ENCODE data around the gene FARSA.
"Not testable (repeated sequence)": the region's sequence is repeated elsewhere in the genome, so short reads cannot be mapped to it uniquely, and the experiment has no call there.

FARSA gene

DNA sequence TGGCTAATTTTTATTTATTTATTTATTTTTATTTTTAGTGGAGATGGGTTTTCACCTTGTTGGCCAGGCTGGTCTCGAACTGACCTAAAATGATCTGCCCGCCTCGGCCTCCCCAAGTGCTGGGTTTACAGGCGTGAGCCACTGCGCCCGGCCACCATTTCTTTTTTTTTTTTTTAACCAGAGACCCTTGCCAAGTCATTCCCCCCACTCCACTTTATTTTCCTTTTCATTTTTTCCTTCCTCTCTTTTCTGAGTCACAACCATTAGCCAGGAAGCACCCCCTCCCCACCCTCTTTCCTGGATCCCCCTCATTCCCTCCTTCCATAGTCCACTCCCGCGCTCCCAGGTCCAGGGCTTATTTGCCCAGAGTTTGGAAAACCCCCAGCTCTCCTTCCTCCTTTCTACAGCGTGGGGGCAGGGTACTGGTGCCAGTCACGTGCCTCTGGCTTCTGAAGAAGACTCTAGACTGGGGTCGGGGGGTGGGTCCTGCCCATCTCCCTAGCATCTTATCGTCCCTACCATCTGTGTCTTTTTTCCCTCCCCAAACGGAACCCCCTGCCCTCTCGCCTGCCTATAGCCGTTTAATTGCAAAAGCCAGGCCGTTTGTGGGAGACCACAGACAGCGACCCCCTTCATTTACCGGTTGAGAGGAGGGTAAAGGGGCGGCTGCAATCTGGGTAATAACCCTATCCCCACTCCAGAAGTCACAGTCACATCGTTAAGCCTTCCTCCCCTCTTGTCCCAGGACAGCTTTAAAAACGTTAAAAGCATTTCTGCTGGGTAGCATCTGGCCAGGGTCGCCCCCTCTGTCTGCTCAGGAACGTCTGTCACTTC lies 3.8 kb upstream of the FARSA start:
- DNase-seq: no peak

DNA sequence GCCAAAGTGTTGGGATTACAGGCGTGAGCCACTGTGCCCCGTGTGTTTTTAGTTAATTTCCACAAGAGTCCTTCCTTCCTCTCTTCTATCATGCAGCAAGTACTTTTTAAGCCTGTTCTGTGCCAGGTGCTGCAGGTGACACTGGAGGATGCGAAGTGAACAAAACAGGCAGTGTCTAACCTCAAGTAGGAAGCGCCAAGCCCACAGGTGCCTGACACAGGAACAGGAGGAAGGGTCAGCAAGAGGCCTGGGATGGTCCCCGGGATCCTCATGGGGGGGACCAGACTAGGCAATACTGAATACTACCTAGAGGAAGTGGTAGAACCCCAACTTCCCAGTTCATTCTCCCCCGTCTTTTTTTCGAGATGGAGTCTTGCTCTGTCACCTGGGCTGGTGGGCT lies 3.1 kb upstream of the FARSA start:
- DNase-seq: no peak

DNA sequence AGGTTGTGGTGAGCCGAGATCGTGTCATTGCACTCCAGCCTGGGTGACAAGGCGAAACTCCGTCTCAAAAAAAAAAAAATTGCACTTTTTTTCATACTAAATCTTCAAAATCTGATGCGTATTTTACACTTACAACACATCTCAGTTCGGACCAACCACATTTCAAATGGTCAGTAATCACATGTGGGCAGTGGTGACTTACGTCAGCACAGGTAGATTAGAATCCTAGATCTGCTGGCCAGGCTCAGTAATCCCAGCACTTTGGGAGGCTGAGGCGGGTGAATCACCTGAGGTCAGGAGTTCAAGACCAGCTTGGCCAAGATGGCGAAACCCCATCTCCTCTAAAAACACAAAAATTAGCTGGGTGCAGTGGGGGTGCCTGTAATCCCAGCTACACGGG lies 1.6 kb upstream of the FARSA start:
- no peak for DNase-seq

GRCh38 chr19:12932392-12933286 lies 872 bp downstream of the FARSA start:
- DNase-seq: no peak

DNA sequence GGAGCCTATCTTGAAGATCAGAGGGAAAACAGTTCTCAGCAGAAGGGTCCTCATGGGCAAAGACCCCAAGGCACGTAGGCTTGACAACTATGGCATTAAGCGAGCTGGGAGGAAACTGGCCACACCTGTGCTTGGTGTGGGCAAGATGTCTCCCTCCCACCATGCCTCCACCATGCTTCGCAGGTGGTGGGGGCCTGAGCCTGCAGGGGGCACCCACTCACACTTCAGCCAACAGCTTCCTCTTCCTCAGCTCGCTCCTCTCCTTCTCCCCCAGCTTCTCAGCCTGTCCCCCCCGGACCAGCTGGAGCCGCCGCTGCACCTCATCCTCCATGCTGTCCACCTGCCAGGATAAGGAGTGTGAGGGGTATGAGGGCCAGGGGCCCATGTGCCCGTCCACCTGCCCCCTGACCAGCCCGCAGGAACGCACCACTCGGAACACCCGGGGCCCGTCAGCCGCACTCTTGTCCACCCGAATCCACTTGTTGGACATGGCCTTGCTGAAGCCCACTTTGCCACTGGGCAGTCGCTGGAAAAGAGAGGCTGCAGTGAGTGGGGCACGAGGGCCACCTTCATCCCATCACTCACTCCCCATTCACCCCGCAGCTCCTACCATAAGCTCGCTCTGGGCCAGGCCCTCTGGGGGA lies 3.4 kb downstream of the FARSA start:
- DNase-seq: no peak

DNA sequence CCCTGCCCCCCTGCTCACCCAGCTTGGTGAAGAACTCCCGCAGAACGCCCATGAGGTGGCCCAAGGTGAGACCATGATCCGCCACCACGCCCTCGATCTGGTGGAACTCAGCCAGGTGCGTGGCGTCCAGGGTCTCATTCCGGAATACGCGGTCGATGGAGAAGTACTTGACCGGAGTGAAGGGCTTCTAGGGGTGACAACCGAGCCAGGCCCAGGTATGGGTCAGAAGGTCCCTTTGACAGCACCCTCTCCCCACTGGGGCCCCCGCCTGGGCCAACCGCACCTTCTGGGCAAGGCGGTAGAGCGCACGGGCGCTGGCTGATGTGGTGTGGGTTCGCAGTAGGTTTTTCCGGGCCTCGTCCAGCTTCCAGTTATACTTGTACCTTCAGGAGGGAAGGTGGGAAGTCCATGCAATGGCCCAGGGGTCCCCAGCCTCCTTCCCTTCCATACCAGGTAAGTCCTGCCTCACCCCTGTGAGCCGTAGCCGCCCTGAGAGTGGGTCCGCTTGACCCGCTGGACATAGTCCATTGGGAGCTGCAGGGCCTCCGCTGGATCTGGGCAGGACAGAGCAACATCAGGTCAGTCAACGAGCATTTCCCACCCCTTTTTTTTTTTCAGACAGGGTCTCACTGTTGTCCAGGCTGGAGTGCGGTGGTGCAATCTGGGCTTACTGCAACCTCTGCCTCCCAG lies 8.7 kb downstream of the FARSA start:
- no peak for DNase-seq

- DNase-seq: no peak
These were observed 10.6 kb downstream of the FARSA start for GRCh38 chr19:12922959-12923358.

DNA sequence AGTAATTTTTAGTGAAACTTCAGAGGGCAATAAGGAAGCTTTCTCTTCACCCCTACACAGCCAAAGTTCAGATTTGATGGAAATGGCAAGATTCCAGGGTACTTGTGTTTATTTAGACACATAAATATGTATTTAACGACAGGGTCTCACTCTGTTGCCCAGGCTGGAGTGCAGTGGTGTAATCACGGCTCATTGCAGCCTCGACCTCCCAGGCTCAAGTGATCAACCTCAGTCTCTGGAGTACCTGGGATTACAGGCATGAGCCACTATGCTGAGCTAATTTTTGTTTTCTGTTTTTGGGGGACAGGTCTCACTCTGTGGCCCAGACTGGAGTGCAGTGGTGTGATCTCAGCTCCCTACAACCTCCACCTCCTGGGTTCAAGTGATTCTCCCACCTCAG lies 12.5 kb downstream of the FARSA start:
- no peak for DNase-seq

GRCh38 chr19:12918253-12918652 lies 15.3 kb downstream of the FARSA start:
- DNase-seq: no peak

DNA sequence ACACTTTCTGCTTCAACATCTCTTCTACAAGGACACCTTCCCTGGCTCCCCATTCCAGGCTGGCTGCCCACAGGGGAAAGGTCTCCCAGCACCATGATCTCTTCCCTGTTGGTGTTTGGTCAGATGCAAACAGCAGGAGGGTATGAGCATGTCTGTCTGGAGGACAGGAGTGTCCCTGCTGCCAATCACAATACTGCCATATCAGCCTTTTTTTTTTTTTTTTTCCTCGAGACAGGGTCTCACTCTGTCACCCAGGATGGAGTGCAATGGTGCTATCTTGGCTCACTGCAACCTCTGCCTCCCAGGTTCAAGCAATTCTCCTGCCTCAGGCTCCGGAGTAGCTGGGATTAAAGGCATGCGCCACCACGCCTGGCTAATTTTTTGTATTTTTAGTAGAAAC lies 17.7 kb downstream of the FARSA start:
- not testable (repeated sequence) for DNase-seq

DNA sequence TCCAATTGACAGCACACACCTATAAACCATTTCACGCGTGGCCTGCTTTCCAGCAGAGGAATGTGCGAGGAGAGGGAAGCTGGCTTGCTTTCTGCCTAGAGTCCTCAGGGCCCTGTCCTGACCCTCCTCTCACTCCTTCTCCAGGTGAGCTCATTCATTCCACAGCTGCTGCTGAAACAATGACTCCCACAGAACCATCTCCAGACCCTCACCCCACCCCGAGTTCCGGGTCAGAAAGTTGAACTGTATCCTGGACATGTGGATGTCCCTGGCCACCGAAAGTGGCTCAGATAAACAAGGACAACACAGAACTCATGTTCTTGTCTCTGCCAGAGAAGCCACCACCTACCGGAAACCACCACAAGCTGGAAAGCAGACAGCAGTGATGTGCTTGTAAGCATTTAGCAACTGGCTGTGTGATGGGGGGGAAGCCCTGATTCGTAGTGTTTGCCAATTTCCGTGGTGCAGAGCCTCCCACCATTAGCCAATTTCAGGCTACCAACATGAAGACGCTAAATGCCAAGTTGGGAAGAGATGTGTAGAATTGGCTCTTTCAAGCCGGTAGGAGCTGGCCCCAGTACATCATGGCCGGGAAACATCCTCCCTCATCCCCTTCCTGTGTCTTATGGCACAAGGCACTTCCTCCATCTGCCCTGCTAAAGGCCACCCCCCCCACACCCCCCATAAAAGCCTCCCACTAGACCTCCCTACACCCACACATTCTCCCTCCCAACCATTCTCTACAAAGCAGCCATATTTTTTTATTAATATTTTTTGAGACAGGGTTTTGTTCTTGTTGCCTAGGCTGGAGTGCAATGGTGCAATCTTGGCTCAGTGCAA lies 19.4 kb downstream of the FARSA start:
- no peak for DNase-seq

GRCh38 chr19:12913011-12913561 lies 20.4 kb downstream of the FARSA start:
- no peak for DNase-seq

GRCh38 chr19:12912571-12912970 lies 20.9 kb downstream of the FARSA start:
- DNase-seq: no peak

DNA sequence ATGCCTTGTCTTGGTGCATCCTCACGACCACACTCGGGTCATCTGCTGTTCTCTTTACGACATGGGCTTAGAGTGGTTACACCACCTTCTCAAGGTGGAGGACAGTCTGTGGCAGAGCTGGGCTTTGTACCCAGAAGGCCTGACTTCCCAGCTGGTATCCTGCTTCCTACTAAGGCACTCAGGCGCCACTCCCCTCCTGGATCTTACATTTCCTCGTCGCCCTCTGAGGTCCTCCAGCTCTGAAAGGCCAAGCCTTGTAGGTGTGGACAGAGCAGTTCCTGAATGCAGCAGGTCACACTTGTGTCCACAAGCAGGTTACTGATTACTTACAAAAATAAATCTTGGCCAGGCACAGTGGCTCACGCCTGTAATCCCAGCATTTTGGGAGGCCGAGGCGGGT lies 26.3 kb downstream of the FARSA start:
- no peak for DNase-seq

DNA sequence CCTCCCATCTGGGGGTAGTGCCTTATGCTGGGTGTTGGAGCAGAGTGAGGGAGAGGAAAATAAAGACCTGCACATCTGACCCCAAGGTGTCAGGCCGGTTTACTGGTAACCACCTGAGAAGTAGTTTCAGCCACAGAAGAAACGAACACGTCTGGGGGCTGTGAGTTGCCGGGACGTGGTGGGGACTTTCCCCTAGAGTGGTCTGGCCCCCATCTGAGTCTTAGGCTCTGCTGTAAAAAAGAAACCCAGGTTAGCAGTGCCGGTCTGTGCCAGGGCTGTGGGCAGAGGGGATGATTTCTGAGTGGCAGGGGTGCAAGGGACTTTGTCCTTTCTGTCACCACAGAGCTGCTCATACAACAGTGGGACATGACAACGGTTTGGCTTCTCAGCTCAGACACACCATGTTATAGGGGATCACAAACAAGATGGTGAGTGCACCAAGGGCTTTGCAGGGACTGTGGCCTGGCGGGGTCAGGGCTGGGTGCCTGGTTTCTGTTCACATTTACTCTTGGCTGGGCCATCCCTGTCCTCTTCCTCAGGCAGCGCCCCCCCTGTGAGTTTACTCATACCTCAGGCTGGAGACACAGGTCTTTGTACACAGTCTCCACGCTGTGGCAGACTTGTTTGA lies 33.5 kb downstream of the FARSA start:
- no peak for DNase-seq

DNA sequence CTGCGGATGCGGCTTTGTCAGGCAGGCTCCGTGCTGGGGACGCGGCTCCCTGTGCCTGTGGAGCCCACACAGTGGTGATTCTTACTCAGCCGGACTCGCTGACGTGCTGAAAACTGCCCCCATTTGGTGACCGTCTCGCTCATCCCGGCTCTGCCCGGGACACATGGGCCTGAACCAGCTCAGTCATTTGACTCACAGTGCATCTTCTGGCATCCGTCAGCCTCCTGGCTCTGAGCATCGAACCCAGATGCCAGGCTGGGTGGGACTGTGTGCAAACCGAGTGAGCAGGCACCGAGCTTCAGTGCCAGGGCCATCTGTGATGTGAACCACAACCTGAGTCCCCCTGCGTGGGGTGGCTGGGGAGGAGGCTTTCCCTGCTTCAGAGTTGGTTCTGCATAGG lies 37.1 kb downstream of the FARSA start:
- DNase-seq: no peak

DNA sequence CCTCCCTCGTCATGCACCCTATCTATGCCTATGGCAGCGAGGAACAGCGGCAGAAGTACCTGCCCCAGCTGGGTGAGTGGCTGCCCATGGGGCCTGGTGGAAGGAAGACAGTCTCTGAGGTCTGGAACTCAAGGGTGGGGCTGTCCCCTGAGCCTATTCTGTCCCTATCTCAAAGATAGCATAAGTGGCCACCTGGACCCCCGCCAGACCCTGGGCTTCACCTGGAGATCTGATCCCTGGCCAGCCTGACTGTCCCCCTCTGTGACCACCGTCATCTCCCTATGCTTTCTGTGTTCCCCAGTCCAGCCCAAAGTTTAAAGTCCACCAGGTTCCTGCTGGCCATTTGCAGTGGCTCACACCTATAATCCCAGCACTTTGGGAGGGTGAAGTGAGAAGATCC lies 39.9 kb downstream of the FARSA start:
- no peak for DNase-seq

DNA sequence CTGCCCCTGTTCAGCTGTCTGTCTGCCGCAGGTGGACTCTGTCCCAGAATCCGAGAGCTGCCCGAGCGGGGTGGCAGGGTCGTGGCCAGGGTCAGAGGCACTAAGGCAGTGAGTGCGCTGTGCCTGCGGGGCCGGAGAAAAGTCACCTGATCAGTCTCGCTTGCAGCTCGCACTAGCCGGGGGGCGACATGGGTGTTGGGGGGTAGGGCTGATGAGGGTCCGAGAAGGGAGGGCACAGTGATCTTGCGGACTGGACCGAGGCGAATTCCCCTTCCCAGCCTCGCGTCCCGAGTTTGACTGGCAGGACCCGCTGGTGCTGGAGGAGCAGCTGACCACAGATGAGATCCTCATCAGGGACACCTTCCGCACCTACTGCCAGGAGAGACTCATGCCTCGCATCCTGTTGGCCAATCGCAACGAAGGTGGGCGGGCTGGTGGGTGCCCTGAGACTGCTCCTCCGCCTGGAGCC lies 41.9 kb downstream of the FARSA start:
- DNase-seq: no peak

GRCh38 chr19:12890787-12891552 lies 42.5 kb downstream of the FARSA start, which contains the start of gene GCDH:
GCDH (plus strand) TSS chr19:12891160; CDS start chr19:12891305, 145 bp downstream.
- DNase-seq: peak; percentile 91

- not testable (repeated sequence) for DNase-seq
These were observed 43.2 kb downstream of the FARSA start for GRCh38 chr19:12890299-12890786.
